Stimulated activated CD4-positive, alpha-beta T cell treated with anti-CD3 and anti-CD28 coated beads, Interleukin-12 subunit alpha, Interleukin-12 subunit beta, amount 100 ng/mL, for 4 hours (primary cell): ENCODE data around the gene LAMC3.

Source experiments
- DNase-seq: peaks from one replicate; pipeline ENCODE4 v3.0.0-alpha.2; 2020

LAMC3 gene

DNA sequence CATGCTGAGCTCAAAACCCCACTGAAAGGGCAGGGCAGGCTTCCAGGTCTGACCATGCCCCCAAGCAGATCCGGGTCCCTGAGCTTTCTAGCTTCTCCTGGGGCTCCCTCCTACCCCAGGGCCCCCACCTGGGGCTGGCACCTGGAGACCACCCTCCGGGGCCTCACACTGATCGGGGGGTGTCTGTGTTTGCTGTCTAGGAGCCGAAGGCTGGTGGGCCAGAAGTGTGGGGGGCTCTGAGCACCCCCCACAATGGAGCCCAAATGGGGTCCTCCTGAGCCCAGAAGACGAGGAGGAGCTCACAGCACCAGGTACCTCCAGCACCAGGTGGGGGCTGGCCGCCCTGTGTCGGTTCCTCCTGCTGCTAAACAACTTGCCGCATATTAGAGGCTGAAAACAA lies 39.8 kb downstream of the LAMC3 start:
- no peak for DNase-seq

DNA sequence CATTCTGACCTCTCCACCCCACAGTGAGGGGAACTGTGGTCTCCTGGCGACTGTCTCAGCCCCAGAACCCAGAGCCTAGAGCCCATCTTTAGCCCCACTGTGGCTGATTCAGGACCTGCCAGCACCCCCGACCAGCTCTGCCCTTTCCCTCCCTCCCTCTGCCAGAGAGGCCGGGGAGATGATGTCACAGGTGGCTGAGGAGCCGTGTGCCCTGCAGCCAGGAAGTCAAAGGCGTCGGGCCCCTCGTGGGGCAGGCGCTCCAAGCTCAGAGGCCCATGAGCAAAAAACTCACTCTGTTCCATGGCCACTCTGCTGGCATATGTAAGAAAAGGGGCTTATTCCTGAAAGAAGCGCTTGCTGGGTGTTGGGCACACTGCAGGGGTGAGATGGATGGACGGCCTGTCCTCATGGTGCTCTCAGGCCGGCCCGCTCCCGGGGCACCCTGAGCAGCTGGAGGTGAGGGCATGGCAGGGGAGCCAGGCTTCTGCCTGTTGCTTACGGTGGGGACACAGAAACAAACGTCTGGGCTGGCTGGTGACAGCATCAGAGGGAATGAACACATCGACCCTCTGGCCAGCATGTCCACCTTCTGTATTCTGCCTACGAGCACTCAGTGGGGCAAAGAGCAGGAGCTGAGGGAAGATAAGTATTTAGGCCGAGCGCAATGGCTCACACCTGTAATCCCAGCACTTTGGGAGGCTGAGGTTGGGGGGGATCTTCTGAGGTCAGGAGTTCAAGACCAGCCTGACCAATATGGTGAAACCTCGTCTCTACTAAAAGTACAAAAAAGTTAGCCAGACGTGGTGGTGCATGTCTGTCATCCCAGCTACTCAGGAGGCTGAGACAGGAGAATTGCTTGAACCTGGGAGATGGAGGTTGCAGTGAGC lies 41.1 kb downstream of the LAMC3 start:
- DNase-seq: no peak

DNA sequence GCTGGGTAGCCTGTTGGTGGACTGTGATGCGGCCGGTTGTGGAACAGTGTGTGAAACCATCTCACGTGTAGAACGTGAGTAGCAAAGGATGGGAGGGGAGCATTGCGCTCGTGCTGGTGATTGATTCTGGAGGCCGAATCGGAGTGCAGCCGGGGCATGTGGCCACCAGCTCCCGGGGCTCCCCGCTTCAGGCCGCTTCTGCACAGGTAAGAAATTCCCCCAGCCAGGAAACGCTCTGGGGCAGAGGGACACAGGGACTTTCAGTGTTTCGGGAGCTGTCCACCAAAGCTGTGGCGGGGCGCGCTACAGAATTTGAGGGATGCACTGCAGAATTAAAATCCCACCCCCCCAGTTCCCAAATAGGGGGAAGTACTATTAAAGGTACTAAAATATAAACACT lies 41.9 kb downstream of the LAMC3 start:
- no peak for DNase-seq

DNA sequence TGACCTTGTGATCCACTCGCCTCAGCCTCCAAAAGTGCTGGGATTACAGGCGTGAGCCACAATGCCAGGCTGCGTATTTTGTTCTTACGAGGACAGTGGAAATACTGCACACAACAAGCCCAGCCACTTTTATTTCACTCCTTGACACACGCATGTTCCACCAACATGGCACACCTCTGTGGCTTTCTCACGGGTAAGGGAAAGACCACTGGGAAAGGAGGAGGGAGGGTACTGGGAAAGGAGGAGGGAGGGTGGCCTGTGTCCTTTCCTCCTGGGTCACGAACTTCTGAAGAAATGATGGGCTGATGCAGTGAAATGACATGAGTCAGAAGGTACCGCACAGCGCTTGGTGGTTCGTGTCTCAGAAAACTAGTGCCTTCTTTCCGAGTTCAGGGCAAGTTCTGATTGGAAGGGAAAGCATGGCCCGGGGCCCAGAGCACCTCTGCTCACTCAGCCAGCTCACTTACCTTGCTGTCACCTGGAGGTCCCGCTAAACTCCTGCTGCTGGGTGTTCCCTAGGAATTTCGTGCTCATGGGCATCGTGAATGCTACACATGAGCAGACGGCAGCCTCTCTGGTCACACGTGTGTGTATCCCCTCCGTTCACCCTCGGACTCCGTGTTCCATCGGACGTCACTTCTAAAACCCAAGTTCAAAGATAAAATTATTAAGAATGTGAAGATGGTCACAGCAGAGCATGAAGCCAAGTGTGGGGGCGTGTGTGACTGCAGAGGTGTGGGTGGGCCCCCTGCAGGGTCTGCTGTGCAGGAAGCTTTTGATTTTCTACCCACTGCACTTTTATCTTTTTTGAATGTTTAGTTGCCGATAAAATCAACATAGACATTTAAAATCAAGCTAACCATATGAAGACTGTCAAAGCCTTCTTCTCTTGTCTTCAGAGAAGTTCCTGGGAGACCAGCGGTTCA lies 42.9 kb downstream of the LAMC3 start:
- DNase-seq: no peak

DNA sequence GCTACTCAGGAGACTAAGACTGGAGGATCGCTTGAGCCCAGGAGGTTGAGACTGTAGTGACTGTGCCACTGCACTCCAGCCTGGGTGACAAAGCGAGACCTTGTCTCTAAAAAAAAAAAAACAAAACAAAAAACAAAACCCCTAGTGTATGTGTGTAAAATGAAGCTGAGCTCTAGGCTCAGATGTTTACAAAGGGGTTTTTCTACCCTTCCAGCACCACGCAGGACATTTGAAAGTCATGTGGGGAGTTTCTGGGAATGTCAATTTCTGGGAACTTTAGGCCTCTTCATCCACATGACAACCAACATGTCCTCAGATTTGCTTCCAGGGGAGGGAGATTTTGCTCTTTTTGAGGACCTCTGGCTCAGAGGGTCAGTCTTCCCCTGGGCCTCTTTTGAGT lies 44.9 kb downstream of the LAMC3 start:
- no peak for DNase-seq

DNA sequence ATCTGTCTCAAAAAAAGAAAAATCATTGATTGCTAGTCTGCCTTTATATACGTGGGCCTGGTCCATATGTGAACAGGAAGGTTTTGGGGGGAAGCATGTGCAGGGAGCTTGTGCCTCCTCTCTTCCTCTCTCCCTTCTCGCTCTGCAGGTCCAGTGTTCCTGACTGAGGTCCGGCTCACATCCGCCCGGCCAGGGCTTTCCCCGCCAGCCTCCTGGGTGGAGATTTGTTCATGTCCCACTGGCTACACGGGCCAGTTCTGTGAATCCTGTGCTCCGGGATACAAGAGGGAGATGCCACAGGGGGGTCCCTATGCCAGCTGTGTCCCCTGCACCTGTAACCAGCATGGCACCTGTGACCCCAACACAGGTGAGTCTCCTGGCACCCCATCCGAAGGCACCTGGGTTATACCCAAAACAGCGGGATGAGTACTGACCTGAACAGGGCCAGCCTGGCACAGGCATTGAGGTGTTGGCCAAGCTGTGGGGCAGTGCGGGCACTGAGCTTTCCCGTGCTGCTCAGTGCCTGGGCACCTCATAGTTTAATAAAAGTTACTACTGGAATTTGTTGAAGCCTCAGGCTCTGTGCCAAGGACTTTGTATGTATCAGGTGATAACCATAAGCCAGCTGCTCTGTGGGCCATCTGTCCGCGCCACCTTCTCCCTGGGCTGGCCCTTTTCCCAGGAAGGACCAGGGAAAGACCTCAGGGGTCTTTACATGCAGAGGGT lies 48.0 kb downstream of the LAMC3 start:
- DNase-seq: no peak

DNA sequence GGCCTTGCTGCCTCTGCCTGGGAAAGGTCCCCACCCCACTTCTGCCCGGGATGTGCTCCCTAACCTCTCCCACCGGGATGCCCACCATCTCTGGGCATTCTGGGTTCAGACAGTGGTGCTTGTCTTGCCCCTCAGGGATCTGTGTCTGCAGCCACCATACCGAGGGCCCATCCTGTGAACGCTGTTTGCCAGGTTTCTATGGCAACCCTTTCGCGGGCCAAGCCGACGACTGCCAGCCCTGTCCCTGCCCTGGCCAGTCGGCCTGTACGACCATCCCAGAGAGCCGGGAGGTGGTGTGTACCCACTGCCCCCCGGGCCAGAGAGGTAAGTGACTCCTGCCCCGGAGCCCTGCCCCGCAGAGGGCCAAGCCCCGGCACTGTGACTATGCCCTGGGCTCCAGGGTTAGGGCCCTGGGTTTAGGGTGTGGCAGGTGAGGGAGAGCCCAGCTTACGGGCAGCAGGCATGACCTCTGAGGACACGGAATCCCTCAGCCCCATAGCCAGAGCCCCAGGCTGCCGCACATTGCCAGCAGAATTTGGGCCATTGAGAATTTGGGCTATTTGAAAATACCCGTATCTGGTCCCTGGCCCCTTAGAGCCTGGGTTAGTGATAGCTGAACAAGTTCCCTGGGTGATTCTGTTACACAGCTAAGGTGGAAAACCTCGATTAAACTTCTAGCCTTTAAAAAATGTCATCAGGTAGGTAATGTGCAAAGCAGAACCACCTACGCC lies 52.1 kb downstream of the LAMC3 start:
- no peak for DNase-seq

DNA sequence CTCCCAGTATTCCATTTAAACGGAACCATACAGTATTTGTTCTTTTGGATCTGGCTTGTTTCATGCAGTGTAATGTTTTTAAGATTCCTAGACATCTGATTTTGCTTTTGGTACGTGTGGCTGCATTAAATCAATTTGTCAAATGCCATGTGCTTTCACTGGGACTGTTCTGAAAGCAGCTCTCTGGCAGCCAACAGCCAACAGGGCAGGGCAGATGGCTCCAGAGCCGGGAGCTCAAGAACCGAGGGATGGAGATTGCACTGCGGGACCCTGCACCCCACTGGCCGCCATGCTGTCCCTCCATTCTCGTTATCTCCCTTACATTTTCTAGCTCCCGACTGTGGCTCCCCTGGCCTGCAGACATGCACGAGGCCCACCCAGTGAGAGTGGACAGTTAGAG lies 54.0 kb downstream of the LAMC3 start:
- no peak for DNase-seq

DNA sequence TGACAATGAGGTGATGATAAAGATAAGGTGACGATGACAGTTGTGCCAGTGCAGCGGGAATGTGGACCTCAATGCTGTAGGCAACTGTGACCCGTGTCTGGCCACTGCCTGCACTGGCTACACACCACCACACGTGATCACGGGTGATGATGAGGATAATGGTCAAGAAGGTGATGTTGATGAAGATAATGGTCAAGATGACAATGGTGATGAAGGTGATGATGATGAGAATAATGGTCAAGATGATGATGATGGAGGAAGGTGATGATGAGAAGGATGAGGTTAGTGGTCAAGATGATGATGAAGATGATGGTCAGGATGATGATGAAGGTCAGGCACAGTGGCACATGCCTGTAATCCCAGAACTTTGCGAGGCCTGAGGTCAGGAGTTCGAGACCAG lies 56.6 kb downstream of the LAMC3 start:
- DNase-seq: no peak

DNA sequence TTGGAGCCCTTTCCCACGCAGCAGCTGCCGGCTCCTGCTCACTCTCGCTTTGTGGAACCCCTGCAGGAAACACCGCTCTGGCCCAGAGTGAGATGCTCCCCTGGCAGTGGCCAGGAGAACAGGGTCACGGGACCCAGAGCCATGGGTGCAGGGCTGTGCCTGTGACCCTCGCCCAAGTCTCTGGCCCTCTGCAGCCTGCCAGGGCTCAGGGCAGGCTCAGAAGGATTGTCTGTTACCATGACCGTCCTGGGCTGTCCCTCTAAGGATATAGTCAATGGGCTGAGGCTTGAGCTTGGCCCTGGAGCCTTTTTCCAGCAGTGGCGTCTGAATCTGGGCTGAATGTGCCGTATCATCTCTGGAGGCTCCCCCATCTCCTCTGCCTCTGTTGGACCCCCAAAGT lies 58.7 kb downstream of the LAMC3 start:
- DNase-seq: no peak

DNA sequence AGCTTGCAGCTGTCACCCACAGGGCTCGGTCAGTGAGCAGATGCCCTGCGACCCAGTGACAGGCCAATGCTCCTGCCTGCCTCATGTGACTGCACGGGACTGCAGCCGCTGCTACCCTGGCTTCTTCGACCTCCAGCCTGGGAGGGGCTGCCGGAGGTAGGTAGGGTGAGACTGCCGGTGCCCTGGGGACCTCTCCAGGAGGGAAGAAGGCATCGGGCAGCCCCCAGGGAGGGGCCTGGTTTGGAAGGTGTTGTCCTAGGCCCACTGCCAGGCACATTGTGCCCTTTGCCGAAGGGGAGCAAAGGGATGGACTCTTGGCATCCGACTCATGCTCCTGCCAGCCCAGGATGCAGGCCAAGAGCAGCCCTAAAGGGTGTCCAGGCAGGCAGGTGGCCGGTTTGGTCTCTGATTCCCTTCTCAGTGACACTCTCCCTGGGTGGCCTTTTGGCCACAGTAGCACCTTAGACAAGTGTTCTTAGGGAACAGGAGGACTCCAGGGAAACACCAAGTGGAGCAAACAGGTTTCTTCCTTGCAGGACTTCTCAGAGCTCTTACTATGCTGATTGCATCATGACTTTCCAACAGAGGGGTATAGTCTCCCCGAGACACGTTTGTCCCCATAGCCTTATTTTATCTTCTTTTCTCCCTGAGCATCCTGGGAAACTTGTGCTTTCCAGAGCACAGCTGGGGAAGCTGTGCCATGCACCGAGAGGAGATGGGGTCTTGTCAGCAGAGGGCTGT lies 59.3 kb downstream of the LAMC3 start:
- DNase-seq: no peak

DNA sequence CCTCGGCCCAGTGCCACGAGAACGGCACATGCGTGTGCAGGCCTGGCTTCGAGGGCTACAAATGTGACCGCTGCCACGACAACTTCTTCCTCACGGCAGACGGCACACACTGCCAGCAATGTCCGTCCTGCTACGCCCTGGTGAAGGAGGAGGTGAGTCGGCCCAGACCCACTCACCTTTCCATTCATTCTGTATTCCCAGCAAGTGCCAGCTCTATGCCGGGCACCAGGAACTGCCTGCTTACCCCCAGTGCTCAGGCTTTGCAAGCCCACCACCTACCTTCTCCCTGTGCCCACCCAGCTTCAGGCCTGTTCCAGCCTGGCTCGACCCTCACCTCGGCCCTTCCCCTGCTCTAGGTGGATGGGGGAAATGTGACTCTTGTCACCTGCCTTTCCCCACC lies 60.7 kb downstream of the LAMC3 start:
- no peak for DNase-seq

DNA sequence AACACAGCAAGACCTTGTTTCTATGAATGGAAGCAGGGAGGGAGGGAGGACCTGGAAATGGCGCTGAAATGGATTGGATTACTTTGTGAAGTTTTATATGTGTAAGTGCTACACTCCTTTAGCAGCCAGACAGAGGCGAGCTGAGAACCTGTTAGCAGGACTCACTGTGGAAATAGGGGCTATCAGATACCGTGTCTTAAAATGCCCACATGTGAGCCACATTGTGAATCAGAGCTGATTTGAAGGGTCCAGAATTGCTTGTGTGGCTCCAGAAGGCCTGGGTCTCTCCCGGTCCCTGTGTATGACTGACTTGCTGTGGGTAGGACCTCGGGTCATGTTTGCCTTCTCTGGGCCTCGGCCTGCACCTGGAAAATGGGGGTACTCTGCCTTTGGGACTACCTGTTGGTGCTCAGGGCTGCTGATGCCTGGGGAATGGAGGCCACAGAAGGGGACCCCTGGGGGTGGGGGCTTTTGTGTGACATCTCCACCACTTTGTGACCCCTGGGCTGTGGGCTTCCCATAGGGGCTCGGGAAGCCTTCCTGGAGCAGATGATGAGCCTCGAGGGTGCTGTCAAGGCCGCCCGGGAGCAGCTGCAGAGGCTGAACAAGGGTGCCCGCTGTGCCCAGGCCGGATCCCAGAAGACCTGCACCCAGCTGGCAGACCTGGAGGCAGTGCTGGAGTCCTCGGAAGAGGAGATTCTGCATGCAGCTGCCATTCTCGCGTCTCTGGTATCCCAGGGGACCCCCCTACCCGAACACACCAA lies 63.3 kb downstream of the LAMC3 start:
- no peak for DNase-seq

DNA sequence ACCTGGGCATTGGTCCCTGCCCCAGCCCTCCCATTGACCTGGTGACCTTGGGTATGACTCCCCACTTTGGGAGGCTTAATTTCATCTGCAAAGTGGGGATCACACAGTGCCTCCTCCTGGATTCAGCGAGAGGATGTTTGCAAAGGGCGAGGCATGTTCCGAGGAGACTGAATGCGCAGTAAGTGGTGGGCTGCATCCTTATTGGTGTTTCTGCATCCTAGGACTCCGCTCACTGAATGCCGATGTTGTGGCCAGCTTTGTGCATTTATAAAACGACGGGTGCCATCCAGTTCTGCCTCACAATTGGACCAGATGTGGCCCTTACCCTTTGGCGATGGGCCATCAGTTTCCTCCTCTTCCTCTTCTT lies 63.9 kb downstream of the LAMC3 start:
- DNase-seq: no peak

DNA sequence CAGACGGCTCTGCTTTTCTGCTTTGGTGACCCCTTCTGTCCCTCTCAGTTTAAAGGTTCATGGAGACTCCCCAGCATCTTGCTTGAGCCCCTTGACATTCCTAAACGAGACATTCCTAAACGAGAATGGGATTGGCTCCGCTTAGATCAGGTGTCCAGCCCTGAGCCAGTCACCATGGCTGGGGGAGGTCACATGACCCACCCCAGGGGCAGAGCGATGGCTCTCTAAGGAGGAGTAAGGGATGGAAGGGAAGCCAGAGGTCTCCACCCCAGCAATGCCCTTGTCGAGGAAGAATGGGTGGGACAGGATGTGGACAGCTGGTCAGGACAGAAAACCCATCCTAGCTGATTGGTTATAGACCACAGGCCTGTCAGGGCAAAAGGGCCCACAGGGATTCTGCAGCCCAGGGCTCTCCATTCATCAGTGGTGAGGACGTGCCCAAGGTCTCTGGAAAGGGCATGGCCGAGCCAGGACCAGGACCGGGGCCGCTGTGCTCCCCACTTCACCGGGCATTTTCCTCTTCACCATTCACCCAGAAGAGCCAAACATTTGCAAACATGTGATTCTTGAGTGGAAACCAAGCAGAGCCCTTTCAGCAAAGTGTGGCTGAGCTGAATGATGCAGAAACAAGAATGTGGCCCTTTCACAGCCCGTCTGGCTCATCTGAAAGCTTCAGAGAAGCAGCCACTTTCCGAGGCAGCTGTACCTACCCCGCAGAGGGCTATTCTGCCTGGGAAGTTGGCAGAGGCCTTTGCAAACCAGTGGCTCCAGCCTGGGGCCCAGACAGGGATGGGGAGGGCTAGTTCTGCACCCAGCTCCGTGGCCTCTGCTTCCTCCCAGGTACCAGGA lies 67.6 kb downstream of the LAMC3 start:
- no peak for DNase-seq

DNA sequence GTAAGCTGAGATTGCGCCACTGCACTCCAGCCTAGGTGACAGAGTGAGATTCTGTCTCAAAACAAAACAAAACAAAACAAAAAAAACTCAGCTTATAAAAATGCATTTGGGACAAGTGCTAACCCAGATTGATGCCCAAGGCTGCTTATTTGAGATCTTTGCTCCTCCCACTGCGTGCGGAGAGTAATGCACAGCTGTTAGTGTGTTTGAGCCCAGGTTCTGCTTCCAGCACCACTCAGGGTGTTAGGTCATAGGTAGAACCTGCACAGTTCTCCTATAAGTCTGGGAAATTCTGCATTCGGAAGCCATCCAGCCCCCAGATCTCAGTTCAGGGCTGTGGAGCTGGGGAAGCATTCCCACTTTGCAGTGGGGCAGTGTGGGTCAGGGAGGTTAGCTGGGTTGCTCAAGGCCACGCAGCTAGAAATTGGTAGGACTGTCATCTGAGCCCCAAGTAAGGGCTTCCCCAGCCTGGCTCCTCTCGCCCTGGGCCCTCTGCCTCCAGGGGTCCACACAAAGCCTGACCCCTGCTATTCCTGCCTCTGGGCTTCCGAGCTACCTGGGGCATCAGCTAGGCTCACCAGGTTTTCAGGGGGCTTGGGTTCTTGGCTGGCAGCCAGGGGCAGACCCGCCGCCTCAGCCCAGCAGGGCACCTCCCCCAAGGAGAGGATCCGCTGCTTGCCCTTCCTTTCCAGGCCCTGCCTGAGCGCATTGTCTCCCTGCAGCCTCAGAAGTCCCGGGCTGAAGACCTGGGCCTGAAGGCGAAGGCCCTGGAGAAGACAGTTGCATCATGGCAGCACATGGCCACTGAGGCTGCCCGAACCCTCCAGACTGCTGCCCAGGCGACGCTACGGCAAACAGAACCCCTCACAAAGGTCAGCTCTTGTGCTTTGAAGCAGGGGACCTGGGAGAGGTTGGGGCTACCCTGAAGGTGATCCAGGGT lies 69.7 kb downstream of the LAMC3 start:
- DNase-seq: no peak

DNA sequence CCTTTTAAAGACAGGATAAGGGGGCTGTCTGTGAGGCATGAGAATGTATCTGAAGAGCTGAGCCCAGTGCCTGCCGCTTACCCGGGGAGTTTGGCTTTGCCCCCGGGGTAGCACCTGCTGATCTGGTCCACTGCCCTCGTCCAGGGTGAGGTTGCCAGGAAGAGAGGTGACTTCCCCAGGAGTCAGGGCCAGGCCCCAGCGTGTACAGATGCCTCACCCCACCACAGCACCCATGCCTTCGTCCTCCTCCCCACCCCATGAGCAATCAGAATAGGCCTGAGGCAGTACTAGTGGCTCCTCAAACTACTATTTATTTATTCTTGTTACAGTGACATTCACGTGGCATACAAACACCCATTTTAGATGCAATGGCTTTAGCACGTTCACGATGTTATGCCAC lies 71.6 kb downstream of the LAMC3 start:
- no peak for DNase-seq

DNA sequence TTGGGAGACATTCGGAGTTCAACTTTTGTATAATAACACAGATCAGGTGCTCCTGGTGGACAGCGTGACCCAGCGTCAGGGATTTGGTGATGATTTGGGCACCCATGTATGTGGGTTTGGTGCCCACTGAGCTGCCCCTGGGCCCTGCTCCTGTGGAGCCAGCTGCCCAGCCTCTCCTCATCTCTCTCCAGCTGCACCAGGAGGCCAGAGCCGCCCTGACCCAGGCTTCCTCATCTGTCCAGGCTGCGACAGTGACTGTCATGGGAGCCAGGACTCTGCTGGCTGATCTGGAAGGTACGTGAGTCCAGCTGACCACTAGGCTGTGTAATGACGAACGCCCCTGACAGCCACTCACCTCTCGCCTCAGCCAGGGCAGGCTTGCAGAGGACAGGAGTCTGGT lies 72.9 kb downstream of the LAMC3 start:
- no peak for DNase-seq
